ENCODE results near the gene FBLN7. TPM values are rescaled to one million over a fixed set of nuclear protein-coding genes. Genes with fewer than 3 reads are reported as not detected.

The FBLN7 gene
- total and polyA plus RNA-seq, 2 of the 8 experiments (the other 6 are each of a cell fraction or from before 2014, with no cell fraction given) = 0.30 to 0.77 TPM

- H3K14ac ChIP-seq (ENCODE audit: insufficient read length) = no peak overlapping the region
- H3K23ac ChIP-seq (ENCODE audit: insufficient read length) = no peak overlapping the region
- no peak for DNase-seq (ENCODE audit: low read depth in 1 of 2, low spot score in 2 of 2)
- CTCF ChIA-PET (ENCODE audit: partially characterized antibody) = no interaction called here
- H3K36me3 ChIP-seq (ENCODE audit: control insufficient read depth in 2 of 4, insufficient read depth in 4 of 4, low read length in 3 of 4) = no peaks in the 10 kb centered on the region; a peak in 1 of 8 replicates
- H3K79me1 ChIP-seq (ENCODE audit: low read depth, low read length) = no peaks in the 10 kb centered on the region
- no peak overlapping the region for H2BK12ac ChIP-seq (ENCODE audit: low read depth, low read length)
- no peak overlapping the region for H4K5ac ChIP-seq (ENCODE audit: insufficient read length, low read depth, low read length)
- no peaks in the 10 kb centered on the region for H3K4me1 ChIP-seq (replicated peaks in 1 of 4; ENCODE audit: control insufficient read depth in 3 of 4, insufficient read depth in 4 of 4, low read length in 3 of 4)
- H3K9me3 ChIP-seq (ENCODE audit: insufficient read depth in 2 of 2, low read depth in 1 of 2, low read length in 1 of 2) = peaks cover 0 to 7% of the 10 kb centered on the region in 2 experiments; a peak in 1 of 4 replicates
- FAIRE-seq = no peak
- H2AFZ ChIP-seq (ENCODE audit: low read length) = no peak overlapping the region
- H3K79me2 ChIP-seq (ENCODE audit: control insufficient read depth in 1 of 2, insufficient read depth in 2 of 2, low read length in 2 of 2) = no peaks in the 10 kb centered on the region
- H4K20me1 ChIP-seq (replicated peaks in 1 of 2; ENCODE audit: control insufficient read depth in 1 of 2, insufficient read depth in 2 of 2, low read length in 2 of 2) = no peaks in the 10 kb centered on the region
- no peaks in the 10 kb centered on the region for H3K23me2 ChIP-seq (ENCODE audit: low read depth, low read length)
- H4K8ac ChIP-seq (ENCODE audit: extremely low read depth, insufficient read depth, low read length) = no peak overlapping the region
- WGBS, 2 experiments (ENCODE audit: extremely low coverage in 1 of 2, insufficient coverage in 1 of 2, insufficient read length in 1 of 2, insufficient replicate concordance in 2 of 2, low coverage in 1 of 2, low lambda C conversion rate in 2 of 2, missing lambda C conversion rate in 1 of 2) = 98% methylated on average over 3 of the region's 3 CpGs; no CpG with 5 or more reads in 1 of the 2 experiments
- H4K91ac ChIP-seq (replicated peaks; ENCODE audit: insufficient read length, low read length) = no peak overlapping the region
- H2AK5ac ChIP-seq (ENCODE audit: low read depth, low read length) = no peak overlapping the region
- no peak for TF ChIP-seq SIN3A (conservative IDR thresholded peaks at IDR 0.05 in 1 of 2, IDR thresholded peaks at IDR 0.05 in 1 of 2; ENCODE audit: low read depth in 1 of 2, low read length in 2 of 2)
- no peak for TF ChIP-seq TCF12 (IDR thresholded peaks at IDR 0.05; ENCODE audit: low read depth, low read length)
- H2BK5ac ChIP-seq (ENCODE audit: low read depth, low read length) = no peak overlapping the region
- no peak overlapping the region for H3K9ac ChIP-seq (replicated peaks in 1 of 4; ENCODE audit: extremely low read depth in 1 of 4, low read depth in 3 of 4, low read length in 3 of 4)
- H3K56ac ChIP-seq (replicated peaks; ENCODE audit: insufficient read length, low read depth, low read length) = no peak overlapping the region
- H3K4me3 ChIP-seq (ENCODE audit: extremely low read depth in 1 of 4, insufficient read depth in 2 of 4, low read depth in 3 of 4, low read length in 4 of 4) = no peak overlapping the region
- H2BK15ac ChIP-seq (ENCODE audit: low read length) = no peak overlapping the region
- H3K18ac ChIP-seq (ENCODE audit: extremely low read depth, low read length) = no peak overlapping the region
- no peak overlapping the region for H2BK20ac ChIP-seq (ENCODE audit: low read length)
- H2BK120ac ChIP-seq (replicated peaks; ENCODE audit: low read depth, low read length) = no peak overlapping the region
- H3K4me2 ChIP-seq (ENCODE audit: insufficient read depth in 1 of 2, low read depth in 2 of 2, low read length in 2 of 2) = no peak overlapping the region
- POLR2A ChIA-PET (ENCODE audit: partially characterized antibody) = no interaction called here
- H3K27me3 ChIP-seq (replicated peaks in 1 of 4; ENCODE audit: control insufficient read depth in 3 of 4, extremely low read depth in 1 of 4, insufficient read depth in 3 of 4, low read length in 3 of 4) = no peaks in the 10 kb centered on the region
- no peak overlapping the region for H3K27ac ChIP-seq (ENCODE audit: low read depth, low read length)
- no peak overlapping the region for H3K4ac ChIP-seq (replicated peaks; ENCODE audit: insufficient read length, low read depth, low read length)
These were observed 82.0 kb downstream of the FBLN7 start for GRCh38 chr2:112220186-112220585.

Data from H1 (cell line).